GM12878 (cell line): Measurements from ENCODE around the gene CTSE.

Experiments used
- CEBPZ ChIP-seq: fragments of 150-350 bp; IDR thresholded peaks from 2 replicates; pipeline ENCODE4 v1.6.1; 2016; ENCODE audit warnings: low read depth, low read length
- EP300 ChIP-seq, 2 experiments: fragments of 150-350 bp in 1 of 2; IDR thresholded peaks; 2 replicates each; pipeline ENCODE4 v1.6.1; 2011 to 2012; ENCODE audit warnings: low read depth in 2 of 2, low read length in 2 of 2, borderline replicate concordance in 1 of 2, improper control_type of control experiment in 1 of 2, inconsistent platforms in 1 of 2; ENCODE audit not compliant: control insufficient read depth in 1 of 2
- ETV6 ChIP-seq, 2 experiments: fragments of 450-650 bp in 1 of 2; IDR thresholded peaks in 1 of 2; conservative IDR thresholded peaks in 1 of 2; 2 replicates each; pipeline ENCODE4 v1.6.1; 2014; ENCODE audit warnings: antibody characterized with exemption in 1 of 2, borderline replicate concordance in 1 of 2, low read depth in 1 of 2, mild to moderate bottlenecking in 1 of 2, moderate library complexity in 1 of 2
- FOXK2 ChIP-seq: fragments of 450-650 bp; IDR thresholded peaks from 2 replicates; pipeline ENCODE4 v1.6.1; 2017; ENCODE audit warnings: mild to moderate bottlenecking, moderate library complexity
- MYC ChIP-seq: IDR thresholded peaks from 2 replicates; pipeline ENCODE4 v1.6.1; 2011; ENCODE audit warnings: mild to moderate bottlenecking, low read length, moderate library complexity, inconsistent platforms; ENCODE audit not compliant: insufficient read depth, insufficient replicate concordance, insufficient read length, severe bottlenecking
- SKIL ChIP-seq: fragments of 450-650 bp; IDR thresholded peaks from 2 replicates; pipeline ENCODE4 v1.6.1; 2017; ENCODE audit warnings: mild to moderate bottlenecking, low read depth, inconsistent platforms; ENCODE audit not compliant: poor library complexity, severe bottlenecking
- TF ChIP-seq, protein P1 (sequence below), 3 experiments: IDR thresholded peaks in 2 of 3; conservative IDR thresholded peaks in 1 of 3; 2 replicates each; pipeline ENCODE4 v1.5.1; 2011; ENCODE audit warnings: low read depth in 3 of 3, low read length in 3 of 3, mild to moderate bottlenecking in 3 of 3, control low read depth in 2 of 3, moderate library complexity in 2 of 3, inconsistent platforms in 1 of 3, mixed read lengths in 1 of 3; ENCODE audit not compliant: control insufficient read depth in 2 of 3, insufficient read depth in 1 of 3; ENCODE audit errors: extremely low read depth in 1 of 3

GRCh38 chr1:205959789-205960188 is 63.9 kb downstream of the CTSE start:
- TF ChIP-seq SKIL = no peak
- TF ChIP-seq, protein P1, sequence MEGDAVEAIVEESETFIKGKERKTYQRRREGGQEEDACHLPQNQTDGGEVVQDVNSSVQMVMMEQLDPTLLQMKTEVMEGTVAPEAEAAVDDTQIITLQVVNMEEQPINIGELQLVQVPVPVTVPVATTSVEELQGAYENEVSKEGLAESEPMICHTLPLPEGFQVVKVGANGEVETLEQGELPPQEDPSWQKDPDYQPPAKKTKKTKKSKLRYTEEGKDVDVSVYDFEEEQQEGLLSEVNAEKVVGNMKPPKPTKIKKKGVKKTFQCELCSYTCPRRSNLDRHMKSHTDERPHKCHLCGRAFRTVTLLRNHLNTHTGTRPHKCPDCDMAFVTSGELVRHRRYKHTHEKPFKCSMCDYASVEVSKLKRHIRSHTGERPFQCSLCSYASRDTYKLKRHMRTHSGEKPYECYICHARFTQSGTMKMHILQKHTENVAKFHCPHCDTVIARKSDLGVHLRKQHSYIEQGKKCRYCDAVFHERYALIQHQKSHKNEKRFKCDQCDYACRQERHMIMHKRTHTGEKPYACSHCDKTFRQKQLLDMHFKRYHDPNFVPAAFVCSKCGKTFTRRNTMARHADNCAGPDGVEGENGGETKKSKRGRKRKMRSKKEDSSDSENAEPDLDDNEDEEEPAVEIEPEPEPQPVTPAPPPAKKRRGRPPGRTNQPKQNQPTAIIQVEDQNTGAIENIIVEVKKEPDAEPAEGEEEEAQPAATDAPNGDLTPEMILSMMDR (IDR thresholded peaks at IDR 0.05 in 2 of 3, conservative IDR thresholded peaks at IDR 0.05 in 1 of 3; ENCODE audit: control insufficient read depth in 2 of 3, extremely low read depth in 1 of 3, insufficient read depth in 1 of 3, low read depth in 3 of 3, low read length in 3 of 3) = no peak
- no peak for TF ChIP-seq EP300 (IDR thresholded peaks at IDR 0.05; ENCODE audit: borderline replicate concordance in 1 of 2, control insufficient read depth in 1 of 2, low read depth in 2 of 2, low read length in 2 of 2)
- TF ChIP-seq ETV6 (conservative IDR thresholded peaks at IDR 0.05 in 1 of 2, IDR thresholded peaks at IDR 0.05 in 1 of 2; ENCODE audit: borderline replicate concordance in 1 of 2, low read depth in 1 of 2) = no peak
- no peak for TF ChIP-seq CEBPZ
- no peak for TF ChIP-seq FOXK2
- no peak for TF ChIP-seq MYC
